GM19467 (cell line): ENCODE results near the gene CD37.
"Not testable (repeated sequence)": the region's sequence is repeated elsewhere in the genome, so short reads cannot be mapped to it uniquely, and the experiment has no call there.

Experiments used
- ATAC-seq: cut with Tn5 transposase; IDR thresholded peaks from one replicate; pipeline ENCODE4 v1.9.1; 2021; ENCODE audit warnings: mild to moderate bottlenecking, moderate library complexity; ENCODE audit not compliant: unreplicated experiment

The CD37 gene

GRCh38 chr19:49373174-49373573 is 38.0 kb downstream of the CD37 start:
- not testable (repeated sequence) for ATAC-seq

GRCh38 chr19:49374665-49375434 is 39.6 kb downstream of the CD37 start:
- no peak for ATAC-seq

DNA sequence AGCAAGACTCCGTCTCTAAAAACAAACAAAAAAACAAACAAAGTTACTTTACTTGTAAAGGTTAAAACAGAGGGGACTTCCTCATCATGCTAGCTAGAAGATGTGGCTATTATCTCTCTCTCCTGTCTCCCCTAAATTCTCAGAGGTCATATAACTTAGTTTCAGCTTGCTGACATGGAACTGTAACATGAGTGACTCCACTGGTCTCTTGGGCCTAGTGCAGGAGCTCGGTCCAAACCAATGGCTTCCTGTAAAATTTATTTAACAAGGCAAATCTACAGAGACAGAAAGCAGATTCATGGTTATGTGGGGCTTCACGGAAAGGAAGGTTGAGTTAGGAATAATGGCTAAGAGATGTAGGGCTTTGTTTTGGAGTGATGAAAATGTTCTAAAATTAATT is 43.3 kb downstream of the CD37 start:
- ATAC-seq: no peak

DNA sequence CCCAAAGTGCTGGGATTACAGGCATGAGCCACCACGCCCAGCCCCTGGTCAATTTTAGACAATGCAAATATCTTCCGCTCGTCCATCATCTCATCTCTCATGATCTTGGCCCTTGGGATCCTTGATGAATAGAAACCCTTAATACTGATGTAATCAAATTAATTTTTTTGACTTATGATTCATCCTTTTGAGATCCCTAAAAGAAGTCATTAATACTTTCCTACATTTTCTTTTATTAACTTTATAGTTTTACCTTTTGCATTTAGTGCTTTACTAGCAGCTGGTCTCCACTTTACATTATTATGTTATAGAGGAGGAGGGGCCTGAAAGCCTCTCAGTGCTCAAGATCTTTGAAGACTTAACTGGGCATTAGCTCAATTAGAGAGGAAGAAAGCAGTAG is 45.2 kb downstream of the CD37 start:
- no peak for ATAC-seq

- ATAC-seq: no peak
Observed at GRCh38 chr19:49382639-49383038, 47.4 kb downstream of the CD37 start.

- no peak for ATAC-seq
Observed at GRCh38 chr19:49383599-49383998, 48.4 kb downstream of the CD37 start.

DNA sequence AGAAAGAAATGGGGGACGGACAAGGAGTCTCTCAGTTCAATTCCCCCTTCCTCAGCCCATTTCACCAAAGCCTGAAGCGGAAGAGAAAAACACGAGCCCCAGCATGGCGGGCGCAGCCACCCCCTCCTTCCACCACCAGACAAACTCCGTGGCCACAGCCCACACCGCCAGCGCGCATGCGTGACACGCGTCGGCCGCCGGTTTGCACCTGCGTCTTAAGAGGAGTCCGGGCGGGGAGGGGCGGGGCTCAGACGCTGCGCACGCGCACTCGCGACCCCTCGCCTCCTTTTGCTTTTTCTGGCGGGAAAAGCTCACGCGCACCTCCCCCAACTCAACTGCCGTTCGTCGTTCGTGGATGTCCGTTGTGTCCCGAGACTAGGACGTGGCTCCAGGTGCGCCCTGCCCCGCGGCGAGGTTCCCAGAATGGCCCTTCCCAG is 52.7 kb downstream of the CD37 start, which contains the start of gene KASH5:
Gene KASH5 (plus strand): TSS at position 314 of the 437 bp plus-strand sequence. CDS start 2,635 bp downstream, outside the sequence.
- no peak for ATAC-seq

DNA sequence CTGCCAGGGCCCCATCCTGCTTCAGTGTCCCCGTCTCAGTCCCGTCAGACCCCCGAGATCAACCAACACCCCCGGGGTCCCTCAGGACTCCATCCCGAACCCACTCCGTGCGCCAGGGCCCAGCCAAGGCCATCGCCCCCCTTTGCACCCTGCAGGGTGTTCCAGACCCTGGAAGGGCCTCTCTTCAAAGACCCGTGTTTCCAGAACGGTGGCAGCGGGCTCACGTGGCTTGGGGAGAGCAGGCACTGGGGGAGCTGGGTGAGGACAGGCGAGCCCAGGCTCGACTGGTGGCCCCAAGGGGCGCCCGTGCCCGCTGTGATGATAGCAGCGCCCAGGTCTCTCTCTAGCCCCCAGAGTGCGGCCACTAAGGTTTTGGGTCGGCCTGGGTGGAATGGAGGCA is 54.2 kb downstream of the CD37 start:
- ATAC-seq: no peak
